DND-41 (cell line): ENCODE results near the gene ZNF789.

Experiments
- EZH2 ChIP-seq: IDR thresholded peaks from 3 replicates; pipeline ENCODE4 v1.6.1; 2012; ENCODE audit warnings: borderline replicate concordance, low read depth, mild to moderate bottlenecking, moderate library complexity, low read length, inconsistent platforms; ENCODE audit not compliant: severe bottlenecking
- TF ChIP-seq, protein P1 (sequence below): IDR thresholded peaks from 2 replicates; pipeline ENCODE4 v1.5.1; 2012; ENCODE audit warnings: borderline replicate concordance, low read length, moderate library complexity, mild to moderate bottlenecking; ENCODE audit not compliant: poor library complexity, severe bottlenecking; ENCODE audit errors: extremely low read depth

DNA sequence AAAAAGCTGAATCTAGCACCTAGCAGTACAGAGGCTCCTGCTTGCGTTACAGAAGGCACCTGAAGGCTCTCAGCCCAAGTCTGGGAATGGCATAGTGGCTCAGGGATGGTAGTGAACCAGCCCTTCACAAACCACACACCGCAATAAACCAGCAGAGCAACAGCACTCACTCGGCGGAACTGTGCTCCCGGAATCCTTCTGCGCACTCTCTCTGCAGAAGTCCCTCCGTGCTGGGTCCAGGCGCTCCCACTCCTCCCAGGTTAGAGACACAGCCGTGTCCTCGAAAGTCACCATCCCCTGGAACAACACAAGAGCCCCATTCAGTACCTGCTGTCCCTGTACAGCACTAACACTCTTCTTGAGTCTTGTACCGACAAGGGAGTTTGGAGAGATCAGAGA, 25.9 kb downstream of the ZNF789 start:
- TF ChIP-seq, protein P1, sequence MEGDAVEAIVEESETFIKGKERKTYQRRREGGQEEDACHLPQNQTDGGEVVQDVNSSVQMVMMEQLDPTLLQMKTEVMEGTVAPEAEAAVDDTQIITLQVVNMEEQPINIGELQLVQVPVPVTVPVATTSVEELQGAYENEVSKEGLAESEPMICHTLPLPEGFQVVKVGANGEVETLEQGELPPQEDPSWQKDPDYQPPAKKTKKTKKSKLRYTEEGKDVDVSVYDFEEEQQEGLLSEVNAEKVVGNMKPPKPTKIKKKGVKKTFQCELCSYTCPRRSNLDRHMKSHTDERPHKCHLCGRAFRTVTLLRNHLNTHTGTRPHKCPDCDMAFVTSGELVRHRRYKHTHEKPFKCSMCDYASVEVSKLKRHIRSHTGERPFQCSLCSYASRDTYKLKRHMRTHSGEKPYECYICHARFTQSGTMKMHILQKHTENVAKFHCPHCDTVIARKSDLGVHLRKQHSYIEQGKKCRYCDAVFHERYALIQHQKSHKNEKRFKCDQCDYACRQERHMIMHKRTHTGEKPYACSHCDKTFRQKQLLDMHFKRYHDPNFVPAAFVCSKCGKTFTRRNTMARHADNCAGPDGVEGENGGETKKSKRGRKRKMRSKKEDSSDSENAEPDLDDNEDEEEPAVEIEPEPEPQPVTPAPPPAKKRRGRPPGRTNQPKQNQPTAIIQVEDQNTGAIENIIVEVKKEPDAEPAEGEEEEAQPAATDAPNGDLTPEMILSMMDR = no peak
- no peak for TF ChIP-seq EZH2
